ENCODE measurements around the gene VAPB.

VAPB gene

DNA sequence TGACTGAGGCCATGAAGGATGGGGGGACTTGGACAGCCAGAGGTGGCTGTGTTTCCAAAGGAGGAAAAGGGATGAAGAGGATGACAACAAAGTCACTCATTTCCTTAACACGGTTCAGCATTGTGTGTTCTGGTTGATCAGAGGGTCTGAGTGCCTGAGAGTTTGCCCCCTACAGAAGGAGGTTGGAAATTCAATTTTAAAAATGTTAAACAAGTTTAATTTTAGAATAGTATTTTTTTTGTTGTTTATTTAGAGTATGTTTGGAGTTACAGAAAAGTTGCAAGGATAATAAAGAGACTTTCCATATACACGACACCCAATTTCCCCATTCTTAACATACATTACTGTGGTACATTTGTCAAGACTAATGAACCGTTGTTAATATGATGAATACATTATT lies 10.3 kb upstream of the VAPB start:
- no peak overlapping the region for H3K27ac Mint-ChIP-seq
- H3K4me1 Mint-ChIP-seq, result peaks cover 32% of the 10 kb centered on the region
- TF ChIP-seq, protein P1, sequence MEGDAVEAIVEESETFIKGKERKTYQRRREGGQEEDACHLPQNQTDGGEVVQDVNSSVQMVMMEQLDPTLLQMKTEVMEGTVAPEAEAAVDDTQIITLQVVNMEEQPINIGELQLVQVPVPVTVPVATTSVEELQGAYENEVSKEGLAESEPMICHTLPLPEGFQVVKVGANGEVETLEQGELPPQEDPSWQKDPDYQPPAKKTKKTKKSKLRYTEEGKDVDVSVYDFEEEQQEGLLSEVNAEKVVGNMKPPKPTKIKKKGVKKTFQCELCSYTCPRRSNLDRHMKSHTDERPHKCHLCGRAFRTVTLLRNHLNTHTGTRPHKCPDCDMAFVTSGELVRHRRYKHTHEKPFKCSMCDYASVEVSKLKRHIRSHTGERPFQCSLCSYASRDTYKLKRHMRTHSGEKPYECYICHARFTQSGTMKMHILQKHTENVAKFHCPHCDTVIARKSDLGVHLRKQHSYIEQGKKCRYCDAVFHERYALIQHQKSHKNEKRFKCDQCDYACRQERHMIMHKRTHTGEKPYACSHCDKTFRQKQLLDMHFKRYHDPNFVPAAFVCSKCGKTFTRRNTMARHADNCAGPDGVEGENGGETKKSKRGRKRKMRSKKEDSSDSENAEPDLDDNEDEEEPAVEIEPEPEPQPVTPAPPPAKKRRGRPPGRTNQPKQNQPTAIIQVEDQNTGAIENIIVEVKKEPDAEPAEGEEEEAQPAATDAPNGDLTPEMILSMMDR (IDR thresholded peaks at IDR 0.05), result no peak
- H3K27me3 Mint-ChIP-seq (ENCODE audit: low read depth, poor library complexity), result peaks cover 19% of the 10 kb centered on the region
- H3K9me3 Mint-ChIP-seq, result peaks cover 24% of the 10 kb centered on the region
- peaks cover 8% of the 10 kb centered on the region for H3K36me3 Mint-ChIP-seq (ENCODE audit: low read depth)
- H3K4me3 Mint-ChIP-seq, result no peak overlapping the region
- no peak for DNase-seq

DNA sequence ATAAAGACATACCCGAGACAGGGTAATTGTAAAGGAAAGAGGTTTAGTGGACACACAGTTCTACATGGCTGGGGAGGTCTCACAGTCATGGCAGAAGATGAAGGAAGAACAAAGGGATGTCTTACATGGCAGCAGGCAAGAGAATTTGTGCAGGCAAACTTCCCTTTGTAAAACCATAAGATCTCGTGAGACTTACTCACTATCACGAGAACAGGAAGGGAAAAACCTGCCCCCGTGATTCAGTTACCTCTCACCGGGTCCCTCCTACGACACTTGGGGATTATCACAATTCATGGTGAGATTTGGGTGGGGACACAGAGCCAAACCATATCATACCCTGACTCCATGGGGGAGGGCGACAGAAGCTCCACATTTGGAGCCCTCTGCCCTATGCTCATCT lies 7.4 kb upstream of the VAPB start:
- Mint-ChIP-seq H3K4me3 (no peak overlapping the region), H3K27me3 (ENCODE audit: low read depth, poor library complexity) (peaks cover 15% of the 10 kb centered on the region), H3K9me3 (peaks cover 27% of the 10 kb centered on the region), H3K4me1 (peaks cover 6% of the 10 kb centered on the region), H3K27ac (no peak overlapping the region), H3K36me3 (ENCODE audit: low read depth) (peaks cover 8% of the 10 kb centered on the region)
- TF ChIP-seq, protein P1 (IDR thresholded peaks at IDR 0.05), result no peak
- no peak for DNase-seq

DNA sequence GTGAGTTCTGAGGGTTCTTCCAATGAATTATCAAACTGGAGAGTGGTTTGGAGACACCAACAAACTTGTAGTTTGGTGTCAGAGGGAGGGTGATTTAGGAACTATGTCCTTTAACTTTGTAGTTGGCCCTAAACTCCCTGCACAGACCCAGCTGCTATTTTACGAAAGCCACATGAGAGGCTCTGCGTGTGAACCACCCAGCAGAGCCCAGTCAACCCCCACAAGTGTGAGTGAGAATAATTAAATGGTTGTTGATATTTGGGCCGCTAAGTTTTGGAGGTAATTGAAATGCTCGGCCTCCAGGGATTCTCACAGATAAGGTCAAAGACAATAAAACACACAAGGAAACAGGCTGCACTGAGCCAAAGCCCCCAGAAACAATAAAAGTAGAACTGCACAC lies 6.9 kb upstream of the VAPB start:
- TF ChIP-seq, protein P1 (IDR thresholded peaks at IDR 0.05), result no peak
- no peak overlapping the region for H3K27ac Mint-ChIP-seq
- no peak for DNase-seq
- H3K27me3 Mint-ChIP-seq (ENCODE audit: low read depth, poor library complexity), result peaks cover 17% of the 10 kb centered on the region
- peaks cover 9% of the 10 kb centered on the region for H3K4me1 Mint-ChIP-seq
- no peak overlapping the region for H3K4me3 Mint-ChIP-seq
- peaks cover 31% of the 10 kb centered on the region for H3K9me3 Mint-ChIP-seq
- peaks cover 8% of the 10 kb centered on the region for H3K36me3 Mint-ChIP-seq (ENCODE audit: low read depth)

DNA sequence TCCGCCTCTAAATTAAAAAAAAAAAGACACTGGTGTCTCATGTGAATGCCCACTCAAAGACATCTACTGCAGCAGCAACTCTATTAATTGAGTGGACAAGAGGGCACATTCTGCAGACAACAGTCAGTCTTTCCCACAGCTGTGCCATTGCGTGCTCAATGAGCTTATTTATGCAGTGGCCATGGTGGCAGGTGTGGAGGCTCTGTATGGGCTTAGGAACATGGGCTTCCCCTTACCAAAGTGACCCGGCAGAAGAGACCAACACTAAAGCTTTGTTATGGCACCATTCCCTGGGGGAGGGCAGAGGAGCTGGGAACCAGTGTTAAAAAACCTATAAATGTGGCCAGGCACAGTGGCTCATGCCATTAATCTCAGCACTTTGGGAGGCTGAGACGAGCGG lies 4.2 kb upstream of the VAPB start:
- Mint-ChIP-seq H3K27me3 (ENCODE audit: low read depth, poor library complexity) (peaks cover 13% of the 10 kb centered on the region), H3K4me1 (peaks cover 8% of the 10 kb centered on the region), H3K27ac (no peak overlapping the region), H3K9me3 (peaks cover 38% of the 10 kb centered on the region), H3K36me3 (ENCODE audit: low read depth) (peaks cover 8% of the 10 kb centered on the region), H3K4me3 (no peak overlapping the region)
- TF ChIP-seq, protein P1 (IDR thresholded peaks at IDR 0.05), result no peak
- DNase-seq, result no peak

DNA sequence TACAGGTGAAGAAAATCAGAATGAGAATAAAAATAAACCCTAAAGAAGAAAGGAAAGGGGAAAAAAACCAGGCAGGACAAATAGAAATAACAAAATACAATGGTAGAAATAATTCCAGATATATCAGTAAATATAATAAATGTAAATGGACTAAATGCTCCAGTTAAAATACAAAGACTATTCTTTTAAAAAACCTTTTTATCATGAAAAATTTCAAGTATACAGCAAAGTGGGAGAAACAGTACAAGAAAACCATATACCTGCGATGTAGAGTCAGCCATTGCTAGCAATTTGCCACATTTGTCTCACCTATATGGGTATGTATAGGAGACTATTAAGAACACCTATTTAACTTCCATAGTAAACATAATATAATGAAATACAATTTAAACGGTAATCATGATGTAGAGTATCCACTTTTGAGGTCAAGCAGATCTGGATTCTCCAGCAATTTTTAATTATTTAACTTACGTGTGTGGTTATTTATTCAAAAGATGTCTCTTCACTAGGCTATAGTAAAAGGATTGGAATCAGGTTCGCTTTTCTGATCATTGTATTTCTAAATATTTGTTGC lies 914 bp upstream of the VAPB start:
- peaks cover 13% of the 10 kb centered on the region for H3K27me3 Mint-ChIP-seq (ENCODE audit: low read depth, poor library complexity)
- peak overlapping the region; percentile 52 for H3K4me3 Mint-ChIP-seq
- TF ChIP-seq, protein P1 (IDR thresholded peaks at IDR 0.05), result no peak
- peaks cover 34% of the 10 kb centered on the region for H3K4me1 Mint-ChIP-seq
- H3K27ac Mint-ChIP-seq, result no peak overlapping the region
- DNase-seq, result no peak
- peaks cover 14% of the 10 kb centered on the region for H3K9me3 Mint-ChIP-seq
- H3K36me3 Mint-ChIP-seq (ENCODE audit: low read depth), result peaks cover 29% of the 10 kb centered on the region

DNA sequence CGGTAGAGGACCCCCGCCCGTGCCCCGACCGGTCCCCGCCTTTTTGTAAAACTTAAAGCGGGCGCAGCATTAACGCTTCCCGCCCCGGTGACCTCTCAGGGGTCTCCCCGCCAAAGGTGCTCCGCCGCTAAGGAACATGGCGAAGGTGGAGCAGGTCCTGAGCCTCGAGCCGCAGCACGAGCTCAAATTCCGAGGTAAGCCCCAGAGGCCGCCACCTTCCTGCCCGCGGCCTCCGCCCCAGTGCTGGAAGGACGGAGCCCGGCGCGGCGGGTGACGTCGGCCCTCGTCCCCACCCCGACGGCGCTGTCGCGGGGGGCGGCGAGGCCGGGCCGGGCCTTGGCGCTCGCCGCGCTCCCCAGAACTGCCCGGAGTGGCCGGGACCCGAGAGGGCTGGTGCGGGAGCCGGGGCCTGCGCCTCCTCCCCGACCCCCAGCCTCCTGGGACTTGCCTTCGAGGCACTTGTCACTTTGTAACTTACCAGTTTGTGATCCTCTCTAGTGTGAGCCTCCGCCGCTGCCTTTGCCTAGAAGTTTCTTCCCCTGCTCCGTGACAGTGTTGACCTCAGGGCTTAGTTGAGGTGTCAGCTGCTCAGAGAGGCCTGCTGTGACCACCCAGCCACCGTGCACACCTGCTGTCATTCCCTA lies 417 bp downstream of the VAPB start:
- peaks cover 42% of the 10 kb centered on the region for H3K36me3 Mint-ChIP-seq (ENCODE audit: low read depth)
- TF ChIP-seq, protein P1 (IDR thresholded peaks at IDR 0.05), result no peak
- H3K27ac Mint-ChIP-seq, result peak overlapping the region; percentile 91
- H3K4me3 Mint-ChIP-seq, result peak overlapping the region; percentile 90
- peaks cover 17% of the 10 kb centered on the region for H3K9me3 Mint-ChIP-seq
- H3K27me3 Mint-ChIP-seq (ENCODE audit: low read depth, poor library complexity), result peaks cover 8% of the 10 kb centered on the region
- H3K4me1 Mint-ChIP-seq, result peaks cover 38% of the 10 kb centered on the region
- DNase-seq, result peak; percentile 51
